ENCODE results near the gene ISM1.

ISM1 gene

GRCh38 chr20:13200767-13201500 is 20.1 kb upstream of the ISM1 start:
- no peak for TF ChIP-seq FOXM1 (IDR thresholded peaks at IDR 0.05; ENCODE audit: borderline replicate concordance, low read depth)
- no peak for TF ChIP-seq MAX (IDR thresholded peaks at IDR 0.05)
- no peak for TF ChIP-seq YY1 (IDR thresholded peaks at IDR 0.05; ENCODE audit: low read depth)
- no peak for TF ChIP-seq TAF1 (IDR thresholded peaks at IDR 0.05; ENCODE audit: low read depth)
- no peak for TF ChIP-seq TCF12 (IDR thresholded peaks at IDR 0.05; ENCODE audit: low read depth)
- no peak for TF ChIP-seq CREB1 (IDR thresholded peaks at IDR 0.05; ENCODE audit: low read depth)

- TF ChIP-seq TAF1 (IDR thresholded peaks at IDR 0.05; ENCODE audit: low read depth) = no peak
- TF ChIP-seq NFIC (IDR thresholded peaks at IDR 0.05) = no peak
- no peak for TF ChIP-seq REST (IDR thresholded peaks at IDR 0.05; ENCODE audit: low read depth)
- TF ChIP-seq RAD21 (IDR thresholded peaks at IDR 0.05; ENCODE audit: low read depth) = no peak
- TF ChIP-seq CREB1 (IDR thresholded peaks at IDR 0.05; ENCODE audit: low read depth) = no peak
- no peak for TF ChIP-seq ZBTB7A (IDR thresholded peaks at IDR 0.05; ENCODE audit: low read depth)
- no peak for TF ChIP-seq CEBPB (IDR thresholded peaks at IDR 0.05)
- no peak for TF ChIP-seq TCF12 (IDR thresholded peaks at IDR 0.05; ENCODE audit: low read depth)
- no peak for TF ChIP-seq EP300 (IDR thresholded peaks at IDR 0.05; ENCODE audit: borderline replicate concordance)
- TF ChIP-seq MAX (IDR thresholded peaks at IDR 0.05) = no peak
- TF ChIP-seq EGR1 (IDR thresholded peaks at IDR 0.05) = no peak
- no peak for TF ChIP-seq USF1 (IDR thresholded peaks at IDR 0.05)
- no peak for TF ChIP-seq YY1 (IDR thresholded peaks at IDR 0.05; ENCODE audit: low read depth)
Observed at GRCh38 chr20:13202565-13202964, 18.5 kb upstream of the ISM1 start.

GRCh38 chr20:13205425-13205824 is 15.6 kb upstream of the ISM1 start:
- TF ChIP-seq YY1 (IDR thresholded peaks at IDR 0.05; ENCODE audit: low read depth) (no peak), CEBPB (IDR thresholded peaks at IDR 0.05) (no peak), RAD21 (IDR thresholded peaks at IDR 0.05; ENCODE audit: low read depth) (no peak), EP300 (IDR thresholded peaks at IDR 0.05; ENCODE audit: borderline replicate concordance) (no peak), NFIC (IDR thresholded peaks at IDR 0.05) (no peak), USF1 (IDR thresholded peaks at IDR 0.05) (no peak), TEAD4 (IDR thresholded peaks at IDR 0.05) (no peak), FOXM1 (IDR thresholded peaks at IDR 0.05; ENCODE audit: borderline replicate concordance, low read depth) (no peak), CREB1 (IDR thresholded peaks at IDR 0.05; ENCODE audit: low read depth) (no peak), TAF1 (IDR thresholded peaks at IDR 0.05; ENCODE audit: low read depth) (no peak), ZBTB7A (IDR thresholded peaks at IDR 0.05; ENCODE audit: low read depth) (no peak), EGR1 (IDR thresholded peaks at IDR 0.05) (no peak), MAX (IDR thresholded peaks at IDR 0.05) (no peak)

GRCh38 chr20:13205848-13206434 is 15.1 kb upstream of the ISM1 start:
- no peak for TF ChIP-seq EGR1 (IDR thresholded peaks at IDR 0.05)
- TF ChIP-seq EP300 (IDR thresholded peaks at IDR 0.05; ENCODE audit: borderline replicate concordance) = no peak
- no peak for TF ChIP-seq NFIC (IDR thresholded peaks at IDR 0.05)
- TF ChIP-seq TEAD4 (IDR thresholded peaks at IDR 0.05) = no peak
- no peak for TF ChIP-seq YY1 (IDR thresholded peaks at IDR 0.05; ENCODE audit: low read depth)
- no peak for TF ChIP-seq FOXM1 (IDR thresholded peaks at IDR 0.05; ENCODE audit: borderline replicate concordance, low read depth)
- no peak for TF ChIP-seq REST (IDR thresholded peaks at IDR 0.05; ENCODE audit: low read depth)
- TF ChIP-seq TAF1 (IDR thresholded peaks at IDR 0.05; ENCODE audit: low read depth) = no peak
- no peak for TF ChIP-seq RAD21 (IDR thresholded peaks at IDR 0.05; ENCODE audit: low read depth)
- no peak for TF ChIP-seq TCF12 (IDR thresholded peaks at IDR 0.05; ENCODE audit: low read depth)
- no peak for TF ChIP-seq MAX (IDR thresholded peaks at IDR 0.05)
- no peak for TF ChIP-seq ZBTB7A (IDR thresholded peaks at IDR 0.05; ENCODE audit: low read depth)
- TF ChIP-seq CEBPB (IDR thresholded peaks at IDR 0.05) = no peak
- TF ChIP-seq CREB1 (IDR thresholded peaks at IDR 0.05; ENCODE audit: low read depth) = no peak
- no peak for TF ChIP-seq USF1 (IDR thresholded peaks at IDR 0.05)
